Measurements from ENCODE around the gene OLFML3.

The OLFML3 gene
- total RNA-seq = 0.17 to 1.7 (median 1.5) reads per million in 3 donors

DNA sequence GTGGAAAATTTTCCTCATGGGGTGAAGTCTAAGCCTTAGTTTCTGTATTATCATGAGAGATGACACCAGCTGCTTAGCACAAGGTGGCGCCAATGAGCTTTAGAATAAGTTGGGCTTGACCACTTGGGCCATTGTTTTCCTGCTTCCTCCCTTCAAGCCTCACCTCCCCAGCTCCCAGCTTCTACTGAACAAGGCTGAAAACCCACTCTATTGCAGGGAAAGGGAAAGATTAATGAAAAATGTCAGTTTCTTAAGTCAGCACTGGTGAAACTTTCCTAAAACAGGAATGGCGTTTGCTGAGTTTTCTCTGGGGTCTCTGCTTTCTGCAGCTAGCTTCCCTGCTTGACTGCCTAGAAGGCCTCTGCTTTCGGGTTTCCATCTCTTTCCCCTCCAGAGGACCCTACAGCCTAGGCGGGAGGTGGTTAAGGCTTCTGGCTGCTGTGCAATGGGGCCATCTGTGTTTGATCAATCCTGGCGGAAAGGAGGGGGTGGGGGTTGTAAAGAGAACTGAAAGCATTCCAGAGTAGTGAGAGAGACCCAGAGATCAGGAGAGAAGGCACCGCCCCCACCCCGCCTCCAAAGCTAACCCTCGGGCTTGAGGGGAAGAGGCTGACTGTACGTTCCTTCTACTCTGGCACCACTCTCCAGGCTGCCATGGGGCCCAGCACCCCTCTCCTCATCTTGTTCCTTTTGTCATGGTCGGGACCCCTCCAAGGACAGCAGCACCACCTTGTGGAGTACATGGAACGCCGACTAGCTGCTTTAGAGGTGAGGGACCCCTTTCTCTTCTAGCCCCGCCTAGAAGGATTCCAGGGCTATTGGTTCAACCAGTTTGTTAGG is at the start of gene OLFML3:
OLFML3 (plus strand) TSS at position 612 of the 840 bp plus-strand sequence; CDS start at position 655, 43 bp downstream.
- DNase-seq = peak in 1 of 3 donors; percentile 20
- Histone ChIP-seq H3K27ac (ENCODE audit: insufficient read depth, low read length, poor library complexity, severe bottlenecking) (no peak within 1 kb of the TSS), H3K27me3 (replicated peaks; ENCODE audit: control insufficient read depth, insufficient read depth, low read length, poor library complexity, severe bottlenecking) (no peaks in the 10 kb centered on the region), H3K4me3 (ENCODE audit: insufficient read depth, low read depth, low read length, poor library complexity, severe bottlenecking) (no peak within 1 kb of the TSS), H3K9me3 (ENCODE audit: control insufficient read depth, low read length) (no peaks in the 10 kb centered on the region), H3K4me1 (ENCODE audit: control insufficient read depth, insufficient read depth, low read length, poor library complexity, severe bottlenecking) (no peaks in the 10 kb centered on the region), H3K36me3 (ENCODE audit: control insufficient read depth, insufficient read depth, low read length) (peaks cover 9% of the 10 kb centered on the region)

DNA sequence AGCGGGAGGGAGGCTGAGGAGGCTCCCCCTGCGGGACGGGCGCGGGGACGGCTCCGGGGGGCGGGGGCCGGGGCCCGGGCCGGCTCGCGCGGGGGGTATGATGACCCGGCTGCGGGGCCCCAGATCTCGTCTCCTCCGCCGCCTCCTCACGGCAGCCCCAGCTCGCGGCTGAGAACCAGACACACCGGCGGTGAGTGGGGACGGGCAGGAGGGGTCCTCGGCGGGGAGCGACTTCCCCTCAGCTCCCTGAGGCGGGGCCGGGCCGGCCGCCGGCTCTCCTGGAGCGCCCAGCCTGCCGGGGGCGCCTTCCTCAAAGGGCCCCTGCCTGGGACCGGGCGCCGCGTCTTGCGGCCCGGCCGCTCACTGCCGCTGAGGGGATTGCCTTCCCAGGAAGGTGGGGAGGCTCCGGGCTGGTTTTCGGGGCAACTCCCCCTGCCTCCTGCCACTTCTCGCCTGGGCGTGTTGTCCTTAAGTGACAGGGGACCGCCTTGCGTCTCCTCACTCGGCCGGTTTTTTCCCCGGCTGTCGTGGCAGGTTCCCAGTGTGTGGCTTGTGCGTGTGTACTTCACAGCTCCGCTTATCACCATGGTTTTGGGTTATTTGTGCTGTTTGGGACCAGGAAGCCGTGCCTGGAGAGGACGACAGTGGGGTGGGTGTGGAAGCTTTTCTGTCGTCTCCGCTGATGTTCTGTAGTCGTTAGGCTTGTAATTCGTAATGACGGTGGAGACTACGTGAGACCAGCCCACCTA is 49.4 kb upstream of the OLFML3 start:
- Histone ChIP-seq H3K27me3 (replicated peaks; ENCODE audit: control insufficient read depth, insufficient read depth, low read length, poor library complexity, severe bottlenecking) (no peaks in the 10 kb centered on the region), H3K27ac (ENCODE audit: insufficient read depth, low read length, poor library complexity, severe bottlenecking) (peak overlapping the region; percentile 98), H3K36me3 (ENCODE audit: control insufficient read depth, insufficient read depth, low read length) (no peaks in the 10 kb centered on the region), H3K9me3 (ENCODE audit: control insufficient read depth, low read length) (no peaks in the 10 kb centered on the region), H3K4me3 (ENCODE audit: insufficient read depth, low read depth, low read length, poor library complexity, severe bottlenecking) (peak overlapping the region; percentile 86), H3K4me1 (ENCODE audit: control insufficient read depth, insufficient read depth, low read length, poor library complexity, severe bottlenecking) (peaks cover 39% of the 10 kb centered on the region)
- peak; percentile 71 to 78 (median 74) for DNase-seq

DNA sequence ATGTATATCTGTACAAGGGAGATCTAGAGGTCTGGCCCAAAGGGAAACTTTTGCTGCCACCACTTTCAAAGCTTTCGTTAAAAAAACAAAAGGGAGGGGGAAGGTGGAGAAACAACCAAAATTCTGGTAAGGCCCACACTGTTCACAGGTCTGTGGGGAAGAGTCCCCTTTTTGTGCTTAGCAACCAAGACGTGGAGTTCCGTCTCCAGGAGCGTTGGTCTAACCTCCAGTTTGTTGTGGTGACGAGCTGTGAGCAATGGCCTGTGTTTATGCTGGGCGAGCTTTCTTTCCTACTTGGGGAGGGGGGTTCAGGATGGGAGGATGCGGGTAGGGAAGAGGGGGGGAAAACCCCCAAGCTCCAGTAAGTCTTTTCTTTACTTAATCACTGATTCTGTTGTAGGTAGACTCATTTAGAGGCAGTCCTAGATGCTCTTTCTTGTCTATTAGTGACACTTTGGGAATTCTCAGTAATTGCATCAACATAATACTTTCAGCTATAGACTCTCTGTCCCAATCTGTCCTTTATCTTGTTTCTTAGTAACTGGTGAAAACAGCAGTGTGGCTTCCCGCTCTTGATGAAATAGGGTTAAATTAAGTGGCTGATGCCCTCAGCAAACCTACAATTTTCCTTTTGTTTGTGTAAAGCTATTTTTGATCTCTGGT is 48.6 kb upstream of the OLFML3 start:
- peaks cover 42% of the 10 kb centered on the region for H3K4me1 ChIP-seq (ENCODE audit: control insufficient read depth, insufficient read depth, low read length, poor library complexity, severe bottlenecking)

GRCh38 chr1:113931451-113931851 is 47.8 kb upstream of the OLFML3 start:
- peak overlapping the region; percentile 98 for H3K27ac ChIP-seq (ENCODE audit: insufficient read depth, low read length, poor library complexity, severe bottlenecking)
- H3K9me3 ChIP-seq (ENCODE audit: control insufficient read depth, low read length) = no peaks in the 10 kb centered on the region
- H3K36me3 ChIP-seq (ENCODE audit: control insufficient read depth, insufficient read depth, low read length) = no peaks in the 10 kb centered on the region
- peaks cover 44% of the 10 kb centered on the region for H3K4me1 ChIP-seq (ENCODE audit: control insufficient read depth, insufficient read depth, low read length, poor library complexity, severe bottlenecking)
- H3K27me3 ChIP-seq (replicated peaks; ENCODE audit: control insufficient read depth, insufficient read depth, low read length, poor library complexity, severe bottlenecking) = no peaks in the 10 kb centered on the region
- no peak for DNase-seq
- H3K4me3 ChIP-seq (ENCODE audit: insufficient read depth, low read depth, low read length, poor library complexity, severe bottlenecking) = peak overlapping the region; percentile 86

More for the DNA sequence above, 48.6 kb upstream of the OLFML3 start:
- Histone ChIP-seq H3K36me3 (ENCODE audit: control insufficient read depth, insufficient read depth, low read length) (no peaks in the 10 kb centered on the region), H3K4me3 (ENCODE audit: insufficient read depth, low read depth, low read length, poor library complexity, severe bottlenecking) (peak overlapping the region; percentile 86), H3K27ac (ENCODE audit: insufficient read depth, low read length, poor library complexity, severe bottlenecking) (peak overlapping the region; percentile 98), H3K9me3 (ENCODE audit: control insufficient read depth, low read length) (no peaks in the 10 kb centered on the region), H3K27me3 (replicated peaks; ENCODE audit: control insufficient read depth, insufficient read depth, low read length, poor library complexity, severe bottlenecking) (no peaks in the 10 kb centered on the region)
- peak; percentile 72 to 84 (median 83) for DNase-seq

GRCh38 chr1:113934006-113934405 is 45.3 kb upstream of the OLFML3 start:
- Histone ChIP-seq H3K27me3 (replicated peaks; ENCODE audit: control insufficient read depth, insufficient read depth, low read length, poor library complexity, severe bottlenecking) (no peaks in the 10 kb centered on the region), H3K27ac (ENCODE audit: insufficient read depth, low read length, poor library complexity, severe bottlenecking) (peak overlapping the region; percentile 98), H3K9me3 (ENCODE audit: control insufficient read depth, low read length) (no peaks in the 10 kb centered on the region), H3K4me3 (ENCODE audit: insufficient read depth, low read depth, low read length, poor library complexity, severe bottlenecking) (no peak overlapping the region), H3K4me1 (ENCODE audit: control insufficient read depth, insufficient read depth, low read length, poor library complexity, severe bottlenecking) (peaks cover 55% of the 10 kb centered on the region), H3K36me3 (ENCODE audit: control insufficient read depth, insufficient read depth, low read length) (no peaks in the 10 kb centered on the region)
- DNase-seq = no peak

GRCh38 chr1:113934511-113935055 is 44.7 kb upstream of the OLFML3 start:
- H3K27ac ChIP-seq (ENCODE audit: insufficient read depth, low read length, poor library complexity, severe bottlenecking) = peak overlapping the region; percentile 1
- H3K4me1 ChIP-seq (ENCODE audit: control insufficient read depth, insufficient read depth, low read length, poor library complexity, severe bottlenecking) = peaks cover 60% of the 10 kb centered on the region
- no peaks in the 10 kb centered on the region for H3K36me3 ChIP-seq (ENCODE audit: control insufficient read depth, insufficient read depth, low read length)
- H3K4me3 ChIP-seq (ENCODE audit: insufficient read depth, low read depth, low read length, poor library complexity, severe bottlenecking) = no peak overlapping the region
- no peaks in the 10 kb centered on the region for H3K9me3 ChIP-seq (ENCODE audit: control insufficient read depth, low read length)
- DNase-seq = no peak
- H3K27me3 ChIP-seq (replicated peaks; ENCODE audit: control insufficient read depth, insufficient read depth, low read length, poor library complexity, severe bottlenecking) = no peaks in the 10 kb centered on the region

- Histone ChIP-seq H3K4me1 (ENCODE audit: control insufficient read depth, insufficient read depth, low read length, poor library complexity, severe bottlenecking) (peaks cover 66% of the 10 kb centered on the region), H3K27ac (ENCODE audit: insufficient read depth, low read length, poor library complexity, severe bottlenecking) (no peak overlapping the region), H3K4me3 (ENCODE audit: insufficient read depth, low read depth, low read length, poor library complexity, severe bottlenecking) (no peak overlapping the region), H3K27me3 (replicated peaks; ENCODE audit: control insufficient read depth, insufficient read depth, low read length, poor library complexity, severe bottlenecking) (no peaks in the 10 kb centered on the region), H3K9me3 (ENCODE audit: control insufficient read depth, low read length) (no peaks in the 10 kb centered on the region), H3K36me3 (ENCODE audit: control insufficient read depth, insufficient read depth, low read length) (peaks cover under 1% of the 10 kb centered on the region)
- DNase-seq = no peak
Measured at GRCh38 chr1:113935176-113935575, 44.1 kb upstream of the OLFML3 start.

DNA sequence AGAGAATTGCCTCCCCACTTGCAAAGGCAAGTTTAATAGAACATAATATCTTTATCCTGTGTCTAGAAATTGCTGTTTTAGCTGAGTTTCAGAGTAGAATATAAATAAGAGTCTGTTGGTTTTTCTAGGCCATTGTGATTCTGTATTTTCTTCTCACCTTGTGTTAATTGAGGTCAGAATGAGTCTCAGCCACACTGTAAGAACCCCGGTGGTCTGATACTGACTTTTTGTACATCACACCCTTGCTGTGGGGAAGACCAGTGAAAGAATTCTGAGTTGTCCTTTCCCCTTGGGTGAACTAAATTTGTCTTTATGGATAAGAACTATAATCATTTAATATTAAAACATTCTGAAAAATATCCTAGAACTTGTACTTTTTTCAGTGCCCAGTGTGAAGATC is 43.3 kb upstream of the OLFML3 start:
- DNase-seq = no peak
- Histone ChIP-seq H3K36me3 (ENCODE audit: control insufficient read depth, insufficient read depth, low read length) (peaks cover 5% of the 10 kb centered on the region), H3K27me3 (replicated peaks; ENCODE audit: control insufficient read depth, insufficient read depth, low read length, poor library complexity, severe bottlenecking) (no peaks in the 10 kb centered on the region), H3K27ac (ENCODE audit: insufficient read depth, low read length, poor library complexity, severe bottlenecking) (no peak overlapping the region), H3K4me3 (ENCODE audit: insufficient read depth, low read depth, low read length, poor library complexity, severe bottlenecking) (no peak overlapping the region), H3K9me3 (ENCODE audit: control insufficient read depth, low read length) (no peaks in the 10 kb centered on the region), H3K4me1 (ENCODE audit: control insufficient read depth, insufficient read depth, low read length, poor library complexity, severe bottlenecking) (peaks cover 73% of the 10 kb centered on the region)

DNA sequence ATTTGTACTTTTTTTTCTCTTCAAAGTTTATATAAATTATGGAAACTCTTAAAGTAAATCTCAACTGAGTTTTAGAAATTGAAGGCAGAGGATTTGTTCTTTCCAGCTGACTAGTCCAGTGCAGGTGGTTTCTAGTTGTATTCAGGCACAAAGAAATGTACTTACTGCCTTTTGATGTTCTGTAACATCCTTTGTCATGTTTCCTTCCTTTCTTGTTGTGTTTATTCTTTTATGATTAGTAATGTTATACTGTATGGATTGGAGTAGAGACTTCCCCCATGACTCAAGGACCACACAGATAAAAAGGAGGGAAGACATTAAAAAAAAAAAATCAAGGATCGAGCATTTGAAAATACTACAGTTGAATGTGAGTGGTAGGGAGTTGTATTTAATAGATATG is 42.1 kb upstream of the OLFML3 start:
- Histone ChIP-seq H3K27me3 (replicated peaks; ENCODE audit: control insufficient read depth, insufficient read depth, low read length, poor library complexity, severe bottlenecking) (no peaks in the 10 kb centered on the region), H3K27ac (ENCODE audit: insufficient read depth, low read length, poor library complexity, severe bottlenecking) (no peak overlapping the region), H3K9me3 (ENCODE audit: control insufficient read depth, low read length) (no peaks in the 10 kb centered on the region), H3K4me1 (ENCODE audit: control insufficient read depth, insufficient read depth, low read length, poor library complexity, severe bottlenecking) (peaks cover 69% of the 10 kb centered on the region), H3K36me3 (ENCODE audit: control insufficient read depth, insufficient read depth, low read length) (peaks cover 5% of the 10 kb centered on the region), H3K4me3 (ENCODE audit: insufficient read depth, low read depth, low read length, poor library complexity, severe bottlenecking) (no peak overlapping the region)
- DNase-seq = no peak
